IMR-90 (cell line): Measurements from ENCODE around the gene AMOTL1. TPM values are rescaled to one million over a fixed set of nuclear protein-coding genes. Genes with fewer than 3 reads are reported as not detected.

Experiments used
- ATAC-seq: fragments of 200-7000 bp; cut with Tn5 transposase; 2 replicates; pipeline ENCODE4 v1.9.1; 2020; ENCODE audit warnings: low read depth, mild to moderate bottlenecking, moderate library complexity
- BruUV-seq: library from RNA; stranded (reverse); fragments of 400-500 nt; replicated peaks from 2 replicates; lab custom pipeline; 2021; lab: Mats Ljungman, UMichigan
- CTCF ChIA-PET: fragments of 300-600 bp; formaldehyde crosslinking; extraction: SDS; loops from one replicate; lab custom pipeline; 2021; ENCODE audit warnings: antibody characterized with exemption; lab: Yijun Ruan, JAX
- POLR2A ChIA-PET: fragments of 300-600 bp; sonication (Branson Sonifier 250); formaldehyde crosslinking; loops from one replicate; lab custom pipeline; 2022; ENCODE audit warnings: antibody characterized with exemption; ENCODE audit not compliant: unreplicated experiment; lab: Charles Lee
- DNase-seq: peaks from one replicate; pipeline ENCODE4 v3.0.0; 2013
- H2AFZ ChIP-seq: replicated peaks from 2 replicates; pipeline ENCODE3; 2013; ENCODE audit warnings: low read length, mild to moderate bottlenecking; ENCODE audit not compliant: poor library complexity
- H2AK5ac ChIP-seq: 2 replicates; pipeline ENCODE4 v1.6.1; 2013; ENCODE audit warnings: low read depth, low read length, inconsistent platforms
- H2AK9ac ChIP-seq: replicated peaks from 2 replicates; pipeline ENCODE3; 2013; ENCODE audit warnings: mild to moderate bottlenecking, low read depth, low read length, moderate library complexity; ENCODE audit not compliant: poor library complexity
- H2BK120ac ChIP-seq: 2 replicates; pipeline ENCODE4 v1.6.1; 2013; ENCODE audit warnings: low read depth, low read length, inconsistent platforms
- H2BK15ac ChIP-seq: 3 replicates; pipeline ENCODE4 v1.6.1; 2013; ENCODE audit warnings: low read depth, low read length, inconsistent platforms
- H2BK20ac ChIP-seq: 2 replicates; pipeline ENCODE4 v1.6.1; 2013; ENCODE audit warnings: low read depth, mild to moderate bottlenecking, inconsistent platforms, low read length, moderate library complexity
- H2BK5ac ChIP-seq: 2 replicates; pipeline ENCODE4 v1.6.1; 2013; ENCODE audit warnings: mild to moderate bottlenecking, low read depth, low read length, inconsistent platforms; ENCODE audit not compliant: poor library complexity, severe bottlenecking
- H3K14ac ChIP-seq: replicated peaks from 2 replicates; pipeline ENCODE4 v1.6.1; 2013; ENCODE audit warnings: low read depth, low read length, inconsistent platforms
- H3K18ac ChIP-seq: 2 replicates; pipeline ENCODE4 v1.6.1; 2013; ENCODE audit warnings: low read depth, low read length, control low read depth
- H3K23ac ChIP-seq: 2 replicates; pipeline ENCODE4 v1.6.1; 2013; ENCODE audit warnings: low read depth, low read length, inconsistent platforms
- H3K27ac ChIP-seq: 2 replicates; pipeline ENCODE4 v1.5.1; 2013; ENCODE audit warnings: mild to moderate bottlenecking, control low read depth, low read length; ENCODE audit not compliant: insufficient read depth
- H3K27me3 ChIP-seq: 2 replicates; pipeline ENCODE4 v1.6.1; 2013; ENCODE audit warnings: low read length; ENCODE audit not compliant: control insufficient read depth, insufficient read depth
- H3K36me3 ChIP-seq: 2 replicates; pipeline ENCODE4 v1.6.1; 2013; ENCODE audit warnings: low read length, mixed read lengths; ENCODE audit not compliant: control insufficient read depth, insufficient read depth
- H3K4ac ChIP-seq: 2 replicates; pipeline ENCODE4 v1.6.1; 2013; ENCODE audit warnings: low read depth, low read length, inconsistent platforms
- H3K4me1 ChIP-seq: 2 replicates; pipeline ENCODE4 v1.6.1; 2013; ENCODE audit warnings: low read length, mixed read lengths; ENCODE audit not compliant: control insufficient read depth, insufficient read depth
- H3K4me2 ChIP-seq: 2 replicates; pipeline ENCODE4 v1.6.1; 2013; ENCODE audit warnings: low read depth, mild to moderate bottlenecking, control low read depth, low read length, moderate library complexity
- H3K4me3 ChIP-seq: 2 replicates; pipeline ENCODE4 v1.5.1; 2013; ENCODE audit warnings: low read depth, mild to moderate bottlenecking, control low read depth, low read length, moderate library complexity; ENCODE audit not compliant: insufficient read depth
- H3K56ac ChIP-seq: 2 replicates; pipeline ENCODE4 v1.6.1; 2013; ENCODE audit warnings: low read length, inconsistent platforms; ENCODE audit not compliant: insufficient read depth; ENCODE audit errors: extremely low read depth
- H3K79me1 ChIP-seq, 2 experiments: 2 replicates each; pipeline ENCODE4 v1.6.1; 2013; ENCODE audit warnings: low read length in 2 of 2, inconsistent platforms in 1 of 2, low read depth in 1 of 2
- H3K9ac ChIP-seq: 2 replicates; pipeline ENCODE4 v1.6.1; 2013; ENCODE audit warnings: low read depth, low read length, control low read depth
- H3K9me1 ChIP-seq: 2 replicates; pipeline ENCODE4 v1.6.1; 2013; ENCODE audit warnings: low read length, inconsistent platforms; ENCODE audit not compliant: insufficient read depth
- H3K9me3 ChIP-seq: 2 replicates; pipeline ENCODE4 v1.6.1; 2013; ENCODE audit warnings: low read length; ENCODE audit not compliant: control insufficient read depth, insufficient read depth
- H4K20me1 ChIP-seq: 2 replicates; pipeline ENCODE4 v1.6.1; 2013; ENCODE audit warnings: low read length, inconsistent platforms; ENCODE audit not compliant: insufficient read depth
- H4K5ac ChIP-seq: 2 replicates; pipeline ENCODE4 v1.6.1; 2013; ENCODE audit warnings: mild to moderate bottlenecking, low read depth, low read length, control low read depth
- H4K8ac ChIP-seq, 2 experiments: 2 replicates each; pipeline ENCODE4 v1.6.1; 2013; ENCODE audit warnings: low read depth in 2 of 2, low read length in 2 of 2, control low read depth in 1 of 2, inconsistent platforms in 1 of 2
- H4K91ac ChIP-seq: 2 replicates; pipeline ENCODE4 v1.6.1; 2013; ENCODE audit warnings: low read depth, low read length, inconsistent platforms; ENCODE audit not compliant: insufficient read depth
- BHLHE40 ChIP-seq: fragments of 150-350 bp; IDR thresholded peaks from 2 replicates; pipeline ENCODE4 v1.6.1; 2016; ENCODE audit warnings: mild to moderate bottlenecking, low read depth, low read length
- CEBPB ChIP-seq: IDR thresholded peaks from 2 replicates; pipeline ENCODE4 v1.6.1; 2012; ENCODE audit warnings: low read depth, low read length, improper control_type of control experiment
- CHD1 ChIP-seq: IDR thresholded peaks from 2 replicates; pipeline ENCODE4 v1.6.1; 2012; ENCODE audit warnings: low read depth, low read length, improper control_type of control experiment
- FOS ChIP-seq: fragments of 150-350 bp; IDR thresholded peaks from 2 replicates; pipeline ENCODE4 v1.6.1; 2016; ENCODE audit warnings: low read depth, low read length
- MAFK ChIP-seq: IDR thresholded peaks from 2 replicates; pipeline ENCODE4 v1.6.1; 2012; ENCODE audit warnings: low read depth, low read length, improper control_type of control experiment
- MAZ ChIP-seq: IDR thresholded peaks from 2 replicates; pipeline ENCODE4 v1.6.1; 2012; ENCODE audit warnings: low read depth, mild to moderate bottlenecking, low read length, improper control_type of control experiment, moderate library complexity, borderline replicate concordance
- MXI1 ChIP-seq: IDR thresholded peaks from 2 replicates; pipeline ENCODE4 v1.6.1; 2012; ENCODE audit warnings: low read depth, mild to moderate bottlenecking, low read length, moderate library complexity, borderline replicate concordance
- NFE2L2 ChIP-seq: fragments of 150-350 bp; IDR thresholded peaks from 2 replicates; pipeline ENCODE4 v1.6.1; 2016; ENCODE audit warnings: low read depth, mild to moderate bottlenecking, low read length
- POLR2A ChIP-seq: IDR thresholded peaks from 2 replicates; pipeline ENCODE4 v1.6.1; 2012; ENCODE audit warnings: mild to moderate bottlenecking, low read depth, low read length
- RAD21 ChIP-seq: IDR thresholded peaks from 2 replicates; pipeline ENCODE4 v1.6.1; 2012; ENCODE audit warnings: low read length, improper control_type of control experiment
- RCOR1 ChIP-seq: IDR thresholded peaks from 2 replicates; pipeline ENCODE4 v1.6.1; 2012; ENCODE audit warnings: mild to moderate bottlenecking, low read length, improper control_type of control experiment; ENCODE audit not compliant: insufficient replicate concordance
- RFX5 ChIP-seq: IDR thresholded peaks from 2 replicates; pipeline ENCODE4 v1.8.0; 2012; ENCODE audit warnings: low read depth, mild to moderate bottlenecking, low read length, moderate library complexity
- SMC3 ChIP-seq: fragments of 150-350 bp; IDR thresholded peaks from 2 replicates; pipeline ENCODE4 v1.6.1; 2016; ENCODE audit warnings: low read depth, mild to moderate bottlenecking, antibody characterized with exemption, low read length, moderate library complexity
- WGBS, 2 experiments: methylation state at CpG; one replicate each; pipeline versions ENCODE4 v1.1.5 to v1.1.7; 2013; ENCODE audit warnings: missing lambda C conversion rate in 2 of 2; ENCODE audit not compliant: insufficient read length in 1 of 2; ENCODE audit errors: extremely low coverage in 2 of 2; 5-methylcytosine and 5-hydroxymethylcytosine counted together
- dilution Hi-C: fragments of 300-500 bp; cut with HindIII; formaldehyde crosslinking; loops from one replicate; pipeline ENCODE4 v1.14.3; 2018; ENCODE audit warnings: low sequenced_read_pairs; ENCODE audit not compliant: unreplicated experiment
- in situ Hi-C: fragments of 300-500 bp; cut with MboI; formaldehyde crosslinking; loops from 3 replicates; pipeline ENCODE4 v1.14.3; 2019; ENCODE audit warnings: low sequenced_read_pairs, inconsistent platforms, mixed read lengths
- intact Hi-C: fragments of 100-400 bp; cut with micrococcal nuclease; formaldehyde crosslinking; loops from 2 replicates; pipeline ENCODE4 v1.10.0; 2022
- polyA plus RNA-seq, 3 experiments: library from polyadenylated mRNA; depleted of rRNA; stranded (reverse); fragments of >200 nt; gene quantifications; 2 replicates each; pipeline ENCODE4 v1.2.3, GENCODE V29; 2012; ENCODE audit warnings: low replicate concordance in 1 of 3
- total RNA-seq: library from RNA; depleted of rRNA; stranded (reverse); fragments of >200 nt; gene quantifications from 2 replicates; pipeline ENCODE4 v1.2.3, GENCODE V29; 2012
- TF ChIP-seq, protein P1 (sequence below): conservative IDR thresholded peaks from 2 replicates; pipeline ENCODE4 v1.5.1; 2012; ENCODE audit warnings: mild to moderate bottlenecking, low read depth, low read length, improper control_type of control experiment
- TF ChIP-seq, protein P2 (sequence below): fragments of 150-350 bp; IDR thresholded peaks from 2 replicates; pipeline ENCODE4 v1.6.1; 2017; ENCODE audit warnings: mild to moderate bottlenecking, antibody characterized with exemption, low read length, low read depth
- TF ChIP-seq, protein P3 (sequence below): fragments of 150-350 bp; IDR thresholded peaks from 2 replicates; pipeline ENCODE4 v1.6.1; 2016; ENCODE audit warnings: low read depth, mild to moderate bottlenecking, low read length, moderate library complexity, borderline replicate concordance

The AMOTL1 gene
- total and polyA plus RNA-seq, 2 of the 4 experiments (the other 2 are of a cell fraction) = 18.6 to 49.5 TPM

DNA sequence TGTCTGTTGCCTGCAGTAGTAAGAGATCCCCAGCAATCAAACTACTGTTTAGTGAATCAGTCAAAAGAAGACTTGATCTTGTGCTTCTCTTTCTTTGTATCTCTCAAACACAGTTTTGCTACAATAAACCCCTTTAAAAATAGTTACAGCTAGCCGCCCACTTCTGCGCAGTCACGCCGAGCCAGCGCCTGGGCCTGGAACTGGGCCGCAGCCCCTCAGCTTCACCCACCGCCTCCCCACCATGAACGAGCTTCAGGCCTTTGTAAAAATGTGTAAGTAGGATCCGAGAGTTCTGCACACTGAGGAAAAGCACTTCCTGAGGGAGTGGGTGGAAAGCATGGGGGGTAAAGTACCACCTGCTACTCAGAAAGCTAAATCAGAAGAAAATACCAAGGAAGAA is 144.7 kb downstream of the AMOTL1 start:
- H4K20me1 ChIP-seq = no peaks in the 10 kb centered on the region
- H3K14ac ChIP-seq = no peak overlapping the region
- H2BK15ac ChIP-seq = no peak overlapping the region
- ATAC-seq (no peak), DNase-seq (no peak)
- intact Hi-C loops = no loop called here
- no peak overlapping the region for H3K9ac ChIP-seq
- dilution Hi-C loops = no loop called here
- H4K5ac ChIP-seq = no peak overlapping the region
- H2BK5ac ChIP-seq = no peak overlapping the region
- no peak overlapping the region for H4K8ac ChIP-seq
- no peak overlapping the region for H3K27ac ChIP-seq
- H4K91ac ChIP-seq = no peak overlapping the region
- no peak for TF ChIP-seq CEBPB
- TF ChIP-seq POLR2A = no peak
- TF ChIP-seq RAD21 = no peak
- TF ChIP-seq, protein P1, sequence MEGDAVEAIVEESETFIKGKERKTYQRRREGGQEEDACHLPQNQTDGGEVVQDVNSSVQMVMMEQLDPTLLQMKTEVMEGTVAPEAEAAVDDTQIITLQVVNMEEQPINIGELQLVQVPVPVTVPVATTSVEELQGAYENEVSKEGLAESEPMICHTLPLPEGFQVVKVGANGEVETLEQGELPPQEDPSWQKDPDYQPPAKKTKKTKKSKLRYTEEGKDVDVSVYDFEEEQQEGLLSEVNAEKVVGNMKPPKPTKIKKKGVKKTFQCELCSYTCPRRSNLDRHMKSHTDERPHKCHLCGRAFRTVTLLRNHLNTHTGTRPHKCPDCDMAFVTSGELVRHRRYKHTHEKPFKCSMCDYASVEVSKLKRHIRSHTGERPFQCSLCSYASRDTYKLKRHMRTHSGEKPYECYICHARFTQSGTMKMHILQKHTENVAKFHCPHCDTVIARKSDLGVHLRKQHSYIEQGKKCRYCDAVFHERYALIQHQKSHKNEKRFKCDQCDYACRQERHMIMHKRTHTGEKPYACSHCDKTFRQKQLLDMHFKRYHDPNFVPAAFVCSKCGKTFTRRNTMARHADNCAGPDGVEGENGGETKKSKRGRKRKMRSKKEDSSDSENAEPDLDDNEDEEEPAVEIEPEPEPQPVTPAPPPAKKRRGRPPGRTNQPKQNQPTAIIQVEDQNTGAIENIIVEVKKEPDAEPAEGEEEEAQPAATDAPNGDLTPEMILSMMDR = no peak
- TF ChIP-seq BHLHE40 = no peak
- no peak for TF ChIP-seq CHD1
- no peak for TF ChIP-seq MAFK
- TF ChIP-seq, protein P2, sequence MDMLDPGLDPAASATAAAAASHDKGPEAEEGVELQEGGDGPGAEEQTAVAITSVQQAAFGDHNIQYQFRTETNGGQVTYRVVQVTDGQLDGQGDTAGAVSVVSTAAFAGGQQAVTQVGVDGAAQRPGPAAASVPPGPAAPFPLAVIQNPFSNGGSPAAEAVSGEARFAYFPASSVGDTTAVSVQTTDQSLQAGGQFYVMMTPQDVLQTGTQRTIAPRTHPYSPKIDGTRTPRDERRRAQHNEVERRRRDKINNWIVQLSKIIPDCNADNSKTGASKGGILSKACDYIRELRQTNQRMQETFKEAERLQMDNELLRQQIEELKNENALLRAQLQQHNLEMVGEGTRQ = no peak
- no peak for TF ChIP-seq MXI1
- no peak for TF ChIP-seq SMC3
- TF ChIP-seq NFE2L2 = no peak
- TF ChIP-seq MAZ = no peak
- no peak for TF ChIP-seq RFX5
- no peak for TF ChIP-seq RCOR1
- TF ChIP-seq, protein P3, sequence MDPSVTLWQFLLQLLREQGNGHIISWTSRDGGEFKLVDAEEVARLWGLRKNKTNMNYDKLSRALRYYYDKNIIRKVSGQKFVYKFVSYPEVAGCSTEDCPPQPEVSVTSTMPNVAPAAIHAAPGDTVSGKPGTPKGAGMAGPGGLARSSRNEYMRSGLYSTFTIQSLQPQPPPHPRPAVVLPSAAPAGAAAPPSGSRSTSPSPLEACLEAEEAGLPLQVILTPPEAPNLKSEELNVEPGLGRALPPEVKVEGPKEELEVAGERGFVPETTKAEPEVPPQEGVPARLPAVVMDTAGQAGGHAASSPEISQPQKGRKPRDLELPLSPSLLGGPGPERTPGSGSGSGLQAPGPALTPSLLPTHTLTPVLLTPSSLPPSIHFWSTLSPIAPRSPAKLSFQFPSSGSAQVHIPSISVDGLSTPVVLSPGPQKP = no peak
- TF ChIP-seq FOS = no peak
- no peak overlapping the region for H3K23ac ChIP-seq
- H3K4me2 ChIP-seq = no peak overlapping the region
- H2AK9ac ChIP-seq = no peak overlapping the region
- H3K9me3 ChIP-seq = no peaks in the 10 kb centered on the region
- no peak overlapping the region for H2AFZ ChIP-seq
- H3K79me1 ChIP-seq = no peaks in the 10 kb centered on the region
- H3K36me3 ChIP-seq = no peaks in the 10 kb centered on the region
- in situ Hi-C loops = no loop called here
- no peak overlapping the region for H3K4me3 ChIP-seq
- H3K9me1 ChIP-seq = peaks cover 12% of the 10 kb centered on the region; the same call in 1 of the 2 replicates
- no peak overlapping the region for H3K56ac ChIP-seq
- BruUV-seq = no TSS peak
- ChIA-PET CTCF (no interaction called here), POLR2A (no interaction called here)
- H3K18ac ChIP-seq = no peak overlapping the region
- no CpG with 5 or more reads among the region's 9 CpGs for WGBS, 2 experiments
- no peak overlapping the region for H2AK5ac ChIP-seq
- H3K4me1 ChIP-seq = peaks cover 15% of the 10 kb centered on the region
- no peaks in the 10 kb centered on the region for H3K27me3 ChIP-seq
- H2BK120ac ChIP-seq = no peak overlapping the region
- no peak overlapping the region for H3K4ac ChIP-seq
- H2BK20ac ChIP-seq = no peak overlapping the region
